ENCODE results near the gene TCTN1.
"Not testable (repeated sequence)": the region's sequence is repeated elsewhere in the genome, so short reads cannot be mapped to it uniquely, and the experiment has no call there.

The TCTN1 gene

DNA sequence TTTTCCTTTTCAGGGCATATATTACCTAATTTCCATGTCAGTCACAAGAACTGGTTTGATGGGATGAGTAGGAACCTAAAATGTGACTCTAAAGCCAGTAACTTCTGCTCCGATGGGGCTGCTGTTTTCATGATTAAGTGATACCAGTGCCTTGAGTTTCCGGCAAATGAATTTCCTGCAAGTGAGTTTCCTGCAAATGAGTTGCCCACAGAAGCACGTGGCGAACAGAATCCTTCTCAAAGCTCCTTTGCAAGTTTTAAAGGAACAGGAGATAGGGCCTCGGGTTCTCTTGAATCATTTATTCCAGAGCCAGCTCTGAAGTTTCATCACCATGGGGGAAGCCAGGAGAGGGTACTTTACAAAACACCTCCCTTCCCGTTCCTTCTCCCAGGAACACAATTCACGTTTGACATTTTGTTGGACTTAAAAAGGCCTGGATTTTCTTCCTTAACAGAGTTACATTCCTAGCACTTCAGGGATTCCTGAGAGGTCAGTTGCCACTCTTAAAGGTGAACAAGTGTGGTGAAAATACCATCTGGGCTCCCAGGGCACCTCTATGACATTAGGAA is 28.6 kb upstream of the TCTN1 start:
- Histone ChIP-seq H3K36me3 (ENCODE audit: control insufficient read depth, insufficient read depth, low read length) (no peaks in the 10 kb centered on the region), H3K4me1 (ENCODE audit: control insufficient read depth, insufficient read depth, low read length) (peaks cover 7% of the 10 kb centered on the region), H3K27ac (ENCODE audit: insufficient read depth, low read depth, low read length, poor library complexity, severe bottlenecking) (no peak overlapping the region), H3K9me3 (ENCODE audit: control insufficient read depth, low read length) (no peaks in the 10 kb centered on the region), H3K27me3 (ENCODE audit: control insufficient read depth, insufficient read depth, low read length, poor library complexity, severe bottlenecking) (peaks cover 14% of the 10 kb centered on the region), H3K4me3 (ENCODE audit: insufficient read depth, low read depth, low read length) (no peak overlapping the region)
- 69% methylated on average over 7 of the region's 7 CpGs for whole genome bisulfite sequencing, 2 experiments

DNA sequence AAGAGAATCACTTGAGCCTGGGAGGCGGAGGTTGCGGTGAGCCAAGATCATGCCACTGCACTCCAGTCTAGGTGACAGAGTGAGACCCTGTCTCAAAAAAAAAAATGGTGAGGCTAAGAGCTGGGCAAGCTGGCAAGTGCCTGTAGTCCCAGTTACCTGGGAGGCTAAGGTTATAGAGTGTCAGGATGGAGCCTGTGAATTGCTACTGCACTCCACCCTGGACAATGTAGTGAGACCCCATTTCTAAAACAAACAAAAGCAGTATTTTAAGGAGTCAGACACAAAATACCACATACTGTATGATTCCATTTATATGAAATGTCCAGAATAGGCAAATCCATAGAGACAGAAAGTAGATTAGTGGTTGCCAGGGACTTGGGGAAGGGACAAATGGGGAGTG is 26.8 kb upstream of the TCTN1 start:
- H3K36me3 ChIP-seq (ENCODE audit: control insufficient read depth, insufficient read depth, low read length); H3K27me3 ChIP-seq (ENCODE audit: control insufficient read depth, insufficient read depth, low read length, poor library complexity, severe bottlenecking); H3K9me3 ChIP-seq (ENCODE audit: control insufficient read depth, low read length); H3K4me3 ChIP-seq (ENCODE audit: insufficient read depth, low read depth, low read length); H3K27ac ChIP-seq (ENCODE audit: insufficient read depth, low read depth, low read length, poor library complexity, severe bottlenecking); H3K4me1 ChIP-seq (ENCODE audit: control insufficient read depth, insufficient read depth, low read length): not testable (repeated sequence)
- 91 to 98% methylated on average over 2 of the region's 2 CpGs for WGBS, 2 experiments

DNA sequence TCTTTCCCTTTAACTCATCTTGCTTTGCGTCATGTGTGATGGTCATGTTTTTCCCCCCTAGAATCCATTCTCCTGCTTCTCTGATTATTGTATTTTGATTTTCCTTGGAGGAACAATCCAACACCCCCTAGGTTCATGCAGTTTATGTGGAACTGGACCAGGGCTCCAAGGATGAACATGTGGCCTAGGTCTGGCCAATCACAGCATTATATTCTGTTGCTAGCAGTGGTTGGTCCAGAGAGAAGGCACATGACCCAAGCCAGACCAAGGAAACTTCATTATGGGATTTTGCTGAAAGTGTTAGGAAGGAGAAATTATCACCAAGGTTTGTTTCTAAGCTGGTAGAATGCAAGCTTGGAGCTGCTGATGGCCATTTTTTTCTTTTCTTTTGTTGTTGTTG is 23.9 kb upstream of the TCTN1 start:
- H3K4me1 ChIP-seq (ENCODE audit: control insufficient read depth, insufficient read depth, low read length): no peaks in the 10 kb centered on the region
- H3K4me3 ChIP-seq (ENCODE audit: insufficient read depth, low read depth, low read length): no peak overlapping the region
- H3K36me3 ChIP-seq (ENCODE audit: control insufficient read depth, insufficient read depth, low read length): no peaks in the 10 kb centered on the region
- no peaks in the 10 kb centered on the region for H3K27me3 ChIP-seq (ENCODE audit: control insufficient read depth, insufficient read depth, low read length, poor library complexity, severe bottlenecking)
- 100% methylated on average over 1 of the region's 1 CpG for WGBS, 2 experiments
- H3K9me3 ChIP-seq (ENCODE audit: control insufficient read depth, low read length): no peaks in the 10 kb centered on the region
- no peak overlapping the region for H3K27ac ChIP-seq (ENCODE audit: insufficient read depth, low read depth, low read length, poor library complexity, severe bottlenecking)

DNA sequence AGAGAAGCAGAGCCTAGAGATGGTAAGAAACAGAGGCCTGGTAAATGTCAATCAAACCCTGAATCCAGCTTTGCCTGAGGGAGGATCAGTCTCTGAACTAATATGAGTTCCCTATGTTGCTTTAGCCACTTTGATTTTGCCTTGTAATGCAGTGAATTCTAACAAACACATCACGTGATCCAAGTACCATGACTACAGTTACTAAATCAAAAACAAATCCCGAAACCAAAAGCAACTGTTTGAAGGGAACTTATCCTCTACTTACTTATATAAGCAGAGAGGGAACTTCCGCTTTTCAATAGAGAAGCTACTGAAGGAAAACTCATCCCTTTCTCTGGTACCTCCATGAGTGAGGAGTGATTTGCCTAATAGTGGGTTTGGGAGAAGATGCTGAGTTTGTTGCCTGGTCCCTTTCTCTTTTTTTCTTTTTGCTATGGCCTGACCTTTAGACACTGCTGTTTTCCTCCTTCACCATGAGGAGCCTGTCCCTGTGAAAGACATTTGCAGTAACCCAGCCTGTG is 23.1 kb upstream of the TCTN1 start:
- Histone ChIP-seq H3K27ac (ENCODE audit: insufficient read depth, low read depth, low read length, poor library complexity, severe bottlenecking) (no peak overlapping the region), H3K36me3 (ENCODE audit: control insufficient read depth, insufficient read depth, low read length) (no peaks in the 10 kb centered on the region), H3K4me3 (ENCODE audit: insufficient read depth, low read depth, low read length) (no peak overlapping the region), H3K4me1 (ENCODE audit: control insufficient read depth, insufficient read depth, low read length) (no peaks in the 10 kb centered on the region), H3K27me3 (ENCODE audit: control insufficient read depth, insufficient read depth, low read length, poor library complexity, severe bottlenecking) (no peaks in the 10 kb centered on the region), H3K9me3 (ENCODE audit: control insufficient read depth, low read length) (no peaks in the 10 kb centered on the region)
- 87 to 93% methylated on average over 3 of the region's 3 CpGs for WGBS, 2 experiments

DNA sequence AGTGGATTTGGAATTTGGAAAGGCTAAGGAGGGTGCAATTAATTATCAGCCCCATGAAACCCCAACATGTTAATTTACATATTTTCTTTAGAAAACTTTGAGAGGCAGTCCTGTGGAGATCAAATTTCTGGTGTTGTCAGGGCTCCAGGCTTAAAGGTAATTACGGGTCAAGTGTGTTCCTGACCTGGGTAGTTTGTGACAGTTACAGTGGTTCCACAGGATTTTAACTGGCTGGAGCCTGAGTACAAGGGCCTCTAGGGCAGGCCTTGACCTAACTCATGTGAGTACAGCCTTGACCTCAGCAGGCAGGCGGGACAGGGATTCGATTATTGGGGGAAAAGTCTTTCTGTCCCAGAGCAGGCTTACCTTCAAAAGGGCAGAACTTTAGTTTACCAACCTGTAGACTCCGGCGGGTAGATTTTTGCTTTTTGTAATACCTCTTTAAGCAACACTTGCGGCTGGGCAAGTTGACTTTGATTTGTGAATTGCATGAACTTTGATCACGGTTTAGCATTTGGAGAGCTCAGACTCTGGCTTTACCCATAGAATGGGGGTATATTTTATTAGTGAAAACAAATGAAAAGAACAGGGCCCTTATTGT is 22.4 kb upstream of the TCTN1 start:
- Histone ChIP-seq H3K27ac (ENCODE audit: insufficient read depth, low read depth, low read length, poor library complexity, severe bottlenecking) (no peak overlapping the region), H3K4me3 (ENCODE audit: insufficient read depth, low read depth, low read length) (no peak overlapping the region)

DNA sequence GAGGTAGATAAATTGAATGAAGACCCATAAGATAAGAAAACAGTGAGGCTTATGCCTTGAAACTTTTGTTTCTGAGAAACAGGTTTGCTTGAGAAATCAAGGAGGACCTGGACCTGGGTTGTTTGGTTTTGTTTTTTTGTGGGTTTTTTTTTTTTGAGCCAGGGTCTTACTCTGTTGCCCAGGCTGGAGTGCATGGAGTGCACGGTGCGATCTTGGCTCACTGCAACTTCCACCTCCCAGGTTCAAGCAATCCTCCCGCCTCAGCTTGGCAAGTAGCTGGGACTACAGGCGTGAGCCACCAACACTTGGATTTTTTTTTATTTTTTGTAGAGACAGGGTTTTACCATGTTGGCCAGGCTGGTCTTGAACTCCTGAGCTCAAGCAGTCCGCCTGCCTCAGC is 21.9 kb upstream of the TCTN1 start:
- Histone ChIP-seq H3K4me3 (ENCODE audit: insufficient read depth, low read depth, low read length) (no peak overlapping the region), H3K4me1 (ENCODE audit: control insufficient read depth, insufficient read depth, low read length) (no peaks in the 10 kb centered on the region), H3K27me3 (ENCODE audit: control insufficient read depth, insufficient read depth, low read length, poor library complexity, severe bottlenecking) (no peaks in the 10 kb centered on the region), H3K27ac (ENCODE audit: insufficient read depth, low read depth, low read length, poor library complexity, severe bottlenecking) (no peak overlapping the region), H3K36me3 (ENCODE audit: control insufficient read depth, insufficient read depth, low read length) (no peaks in the 10 kb centered on the region), H3K9me3 (ENCODE audit: control insufficient read depth, low read length) (no peaks in the 10 kb centered on the region)
- WGBS, 2 experiments: 95 to 97% methylated on average over 5 of the region's 5 CpGs

More for the DNA sequence above, 22.4 kb upstream of the TCTN1 start:
- WGBS, 2 experiments: 90 to 92% methylated on average over 7 of the region's 7 CpGs
- no peaks in the 10 kb centered on the region for H3K27me3 ChIP-seq (ENCODE audit: control insufficient read depth, insufficient read depth, low read length, poor library complexity, severe bottlenecking)
- H3K36me3 ChIP-seq (ENCODE audit: control insufficient read depth, insufficient read depth, low read length): no peaks in the 10 kb centered on the region
- no peaks in the 10 kb centered on the region for H3K4me1 ChIP-seq (ENCODE audit: control insufficient read depth, insufficient read depth, low read length)
- H3K9me3 ChIP-seq (ENCODE audit: control insufficient read depth, low read length): no peaks in the 10 kb centered on the region

DNA sequence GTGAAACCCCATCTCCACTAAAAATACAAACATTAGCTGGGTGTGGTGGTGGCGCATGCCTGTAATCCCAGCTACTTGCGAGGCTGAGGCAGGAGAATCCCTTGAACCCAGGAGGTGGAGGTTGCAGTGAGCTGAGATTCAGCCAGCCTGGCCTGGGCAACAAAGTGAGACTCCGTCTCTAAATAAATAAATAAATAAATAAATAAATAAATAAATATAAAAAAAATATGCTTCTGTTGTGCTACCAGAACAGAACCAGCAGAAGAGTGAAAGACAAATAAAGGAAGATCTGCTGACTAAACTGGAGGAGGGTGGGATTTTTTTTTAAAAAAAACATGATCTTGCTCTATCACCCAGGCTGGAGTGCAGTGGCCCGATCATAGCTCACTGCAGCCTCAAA is 21.0 kb upstream of the TCTN1 start:
- 92 to 100% methylated on average over 3 of the region's 4 CpGs for WGBS, 2 experiments
- H3K4me3 ChIP-seq (ENCODE audit: insufficient read depth, low read depth, low read length); H3K27ac ChIP-seq (ENCODE audit: insufficient read depth, low read depth, low read length, poor library complexity, severe bottlenecking); H3K9me3 ChIP-seq (ENCODE audit: control insufficient read depth, low read length); H3K4me1 ChIP-seq (ENCODE audit: control insufficient read depth, insufficient read depth, low read length); H3K27me3 ChIP-seq (ENCODE audit: control insufficient read depth, insufficient read depth, low read length, poor library complexity, severe bottlenecking); H3K36me3 ChIP-seq (ENCODE audit: control insufficient read depth, insufficient read depth, low read length): not testable (repeated sequence)

DNA sequence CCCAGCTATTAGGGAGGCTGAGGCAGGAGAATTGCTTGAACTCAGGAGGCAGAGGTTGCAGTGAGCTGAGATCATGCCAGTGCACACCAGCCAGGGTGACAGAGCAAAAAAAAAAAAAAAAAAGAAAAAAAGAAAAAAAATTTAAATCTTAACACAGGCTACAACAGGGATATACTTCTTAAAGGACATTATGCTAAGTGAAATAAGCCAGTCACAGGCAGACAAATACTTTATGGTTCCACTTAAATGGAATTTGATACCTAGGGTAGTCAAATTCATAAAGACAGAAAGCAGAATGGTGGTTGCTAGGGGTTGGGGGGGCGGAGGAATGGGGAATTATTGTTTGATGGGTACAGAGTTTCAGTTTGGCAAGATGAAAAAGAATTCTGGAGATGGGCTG is 16.0 kb upstream of the TCTN1 start:
- 78 to 85% methylated on average over 1 of the region's 1 CpG for WGBS, 2 experiments
- Histone ChIP-seq H3K4me3 (ENCODE audit: insufficient read depth, low read depth, low read length) (no peak overlapping the region), H3K27me3 (ENCODE audit: control insufficient read depth, insufficient read depth, low read length, poor library complexity, severe bottlenecking) (no peaks in the 10 kb centered on the region), H3K9me3 (ENCODE audit: control insufficient read depth, low read length) (no peaks in the 10 kb centered on the region), H3K36me3 (ENCODE audit: control insufficient read depth, insufficient read depth, low read length) (no peaks in the 10 kb centered on the region), H3K4me1 (ENCODE audit: control insufficient read depth, insufficient read depth, low read length) (no peaks in the 10 kb centered on the region), H3K27ac (ENCODE audit: insufficient read depth, low read depth, low read length, poor library complexity, severe bottlenecking) (no peak overlapping the region)

DNA sequence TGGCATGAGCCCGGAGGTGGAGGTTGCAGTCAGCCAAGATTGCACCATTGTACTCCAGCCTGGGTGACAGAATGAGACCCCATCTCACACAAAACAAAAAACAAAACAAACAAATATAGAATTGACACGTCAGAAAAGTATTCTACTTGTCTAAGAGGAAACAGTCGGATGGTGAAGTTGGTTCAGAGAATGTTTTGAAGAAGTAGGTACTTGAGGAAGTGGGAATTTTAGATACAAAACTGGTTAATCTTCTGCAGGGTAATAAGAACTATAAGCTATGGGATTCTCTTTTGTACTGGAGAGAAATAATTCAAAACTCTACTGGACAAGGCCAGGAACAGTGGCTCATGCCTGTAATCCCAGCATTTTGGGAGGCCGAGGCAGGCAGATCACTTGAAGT is 14.6 kb upstream of the TCTN1 start:
- Histone ChIP-seq H3K4me1 (ENCODE audit: control insufficient read depth, insufficient read depth, low read length) (no peaks in the 10 kb centered on the region), H3K4me3 (ENCODE audit: insufficient read depth, low read depth, low read length) (no peak overlapping the region), H3K27me3 (ENCODE audit: control insufficient read depth, insufficient read depth, low read length, poor library complexity, severe bottlenecking) (no peaks in the 10 kb centered on the region), H3K36me3 (ENCODE audit: control insufficient read depth, insufficient read depth, low read length) (no peaks in the 10 kb centered on the region), H3K9me3 (ENCODE audit: control insufficient read depth, low read length) (no peaks in the 10 kb centered on the region), H3K27ac (ENCODE audit: insufficient read depth, low read depth, low read length, poor library complexity, severe bottlenecking) (no peak overlapping the region)
- 96 to 97% methylated on average over 4 of the region's 4 CpGs for WGBS, 2 experiments

DNA sequence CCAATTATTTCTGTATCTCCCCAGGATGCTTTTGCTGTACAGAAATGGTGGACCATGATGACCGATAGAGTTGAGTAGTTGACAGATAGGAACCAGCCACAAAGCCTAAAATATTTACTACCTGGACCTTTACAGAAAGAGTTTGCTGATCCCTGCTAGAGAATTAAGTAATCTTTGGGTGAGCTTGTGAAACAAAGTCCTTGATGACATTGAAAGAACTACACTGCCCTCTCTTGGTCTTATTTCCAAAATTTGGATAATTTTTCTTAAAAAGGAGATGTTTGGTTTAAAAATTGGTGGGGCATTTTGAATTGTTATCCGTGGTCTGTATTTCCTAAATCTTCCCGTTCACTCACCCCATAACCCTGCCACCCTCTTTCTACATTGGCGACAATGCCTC is 13.7 kb upstream of the TCTN1 start:
- Histone ChIP-seq H3K9me3 (ENCODE audit: control insufficient read depth, low read length) (no peaks in the 10 kb centered on the region), H3K27me3 (ENCODE audit: control insufficient read depth, insufficient read depth, low read length, poor library complexity, severe bottlenecking) (no peaks in the 10 kb centered on the region), H3K36me3 (ENCODE audit: control insufficient read depth, insufficient read depth, low read length) (no peaks in the 10 kb centered on the region), H3K4me1 (ENCODE audit: control insufficient read depth, insufficient read depth, low read length) (no peaks in the 10 kb centered on the region), H3K4me3 (ENCODE audit: insufficient read depth, low read depth, low read length) (no peak overlapping the region), H3K27ac (ENCODE audit: insufficient read depth, low read depth, low read length, poor library complexity, severe bottlenecking) (no peak overlapping the region)
- WGBS, 2 experiments: 76 to 84% methylated on average over 4 of the region's 4 CpGs

Data from ectodermal cell (in vitro differentiated cells).